SU-DHL-6 (cell line): ENCODE measurements around the gene DYNC1LI1.

Source experiments
- H2AFZ ChIP-seq: fragments of 200-600 bp; sonication (generic); 2 replicates; pipeline ENCODE4 v1.6.1; 2014; ENCODE audit warnings: low read depth, mild to moderate bottlenecking, moderate library complexity, mixed read lengths, antibody characterized with exemption, low read length; ENCODE audit not compliant: severe bottlenecking
- H3F3A ChIP-seq: fragments of 200-600 bp; shearing (Covaris generic); 2 replicates; pipeline ENCODE4 v1.6.0; 2016; ENCODE audit warnings: antibody characterized with exemption, mild to moderate bottlenecking; ENCODE audit not compliant: insufficient read depth
- H3K27ac ChIP-seq: fragments of 200-600 bp; sonication (generic); 2 replicates; pipeline ENCODE4 v1.5.1; 2016; ENCODE audit warnings: low read depth, mild to moderate bottlenecking, low read length, moderate library complexity, mixed read lengths
- H3K27me3 ChIP-seq: fragments of 200-600 bp; sonication (generic), shearing (Covaris generic); 2 replicates; pipeline ENCODE4 v1.6.0; 2014; ENCODE audit warnings: mild to moderate bottlenecking, low read length
- H3K36me3 ChIP-seq: fragments of 200-600 bp; sonication (generic); 2 replicates; pipeline ENCODE4 v1.6.1; 2014; ENCODE audit warnings: mild to moderate bottlenecking, low read length, mixed read lengths
- H3K4me2 ChIP-seq: fragments of 300-600, 200-600 bp; shearing (Covaris generic), sonication (generic); 2 replicates; pipeline ENCODE4 v1.6.0; 2014; ENCODE audit warnings: low read length, low read depth, mild to moderate bottlenecking; ENCODE audit not compliant: poor library complexity, severe bottlenecking
- H3K4me3 ChIP-seq: fragments of 200-600 bp; sonication (generic); 2 replicates; pipeline ENCODE4 v1.5.1; 2014; ENCODE audit warnings: antibody characterized with exemption, low read length, mild to moderate bottlenecking, mixed read lengths; ENCODE audit not compliant: insufficient read depth, poor library complexity, severe bottlenecking
- H3K79me2 ChIP-seq: fragments of 200-600 bp; sonication (generic); 2 replicates; pipeline ENCODE4 v1.6.1; 2014; ENCODE audit warnings: mild to moderate bottlenecking, low read length, moderate library complexity; ENCODE audit not compliant: insufficient read depth
- H3K9ac ChIP-seq: fragments of 200-600 bp; sonication (generic); 2 replicates; pipeline ENCODE4 v1.7.0; 2014; ENCODE audit warnings: mild to moderate bottlenecking, low read length
- H3K9me2 ChIP-seq: fragments of 200-600 bp; sonication (generic); replicated peaks from 2 replicates; pipeline ENCODE4 v1.6.1; 2014; ENCODE audit warnings: low read length; ENCODE audit not compliant: insufficient read depth
- H3K9me3 ChIP-seq: fragments of 200-600 bp; sonication (generic); 2 replicates; pipeline ENCODE4 v1.6.1; 2014; ENCODE audit warnings: low read length, mixed read lengths; ENCODE audit not compliant: insufficient read depth
- H4K20me1 ChIP-seq: fragments of 200-600 bp; sonication (generic); 2 replicates; pipeline ENCODE4 v1.6.1; 2014; ENCODE audit warnings: low read depth, mild to moderate bottlenecking, antibody characterized with exemption, low read length, moderate library complexity, mixed read lengths
- EZH2phosphoT487 ChIP-seq: fragments of 200-600 bp; sonication (generic), shearing (Covaris generic); conservative IDR thresholded peaks from 2 replicates; pipeline ENCODE4 v1.6.1; 2018; ENCODE audit warnings: mild to moderate bottlenecking, antibody characterized with exemption, low read length, moderate library complexity, mixed read lengths
- TF ChIP-seq, protein P1 (sequence below): fragments of 200-600 bp; sonication (generic); IDR thresholded peaks from one replicate; pipeline ENCODE4 v1.5.1; 2017; ENCODE audit warnings: antibody characterized with exemption, mild to moderate bottlenecking, low read length, moderate library complexity; ENCODE audit not compliant: insufficient read depth, poor library complexity, severe bottlenecking

Gene DYNC1LI1

DNA sequence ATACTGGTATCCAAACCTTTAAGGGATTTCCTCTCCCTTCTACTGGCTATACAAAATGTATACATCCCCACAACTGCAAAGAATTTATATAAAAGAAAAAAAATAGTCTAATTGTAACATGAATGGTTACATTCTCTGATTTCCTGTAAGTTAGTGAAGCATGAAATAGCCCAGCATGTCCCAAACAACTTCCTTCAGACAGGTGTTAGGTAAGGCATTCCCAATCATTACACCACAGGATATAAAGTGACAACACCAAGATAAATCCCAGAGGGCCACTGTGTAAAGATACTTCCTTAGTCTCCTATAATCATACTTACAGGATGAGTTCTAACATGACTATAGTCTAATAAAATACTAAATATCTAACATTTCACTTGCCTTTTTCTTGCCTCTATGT lies 75.6 kb downstream of the DYNC1LI1 start:
- no peak overlapping the region for H3K27ac ChIP-seq
- peaks cover 7% of the 10 kb centered on the region; the same call in 1 of the 2 replicates for H3K36me3 ChIP-seq
- H3K9me3 ChIP-seq, result no peaks in the 10 kb centered on the region
- peaks cover 6% of the 10 kb centered on the region; the same call in 1 of the 2 replicates for H3F3A ChIP-seq
- no peak overlapping the region for H2AFZ ChIP-seq
- H3K4me2 ChIP-seq, result no peak overlapping the region
- TF ChIP-seq, protein P1, sequence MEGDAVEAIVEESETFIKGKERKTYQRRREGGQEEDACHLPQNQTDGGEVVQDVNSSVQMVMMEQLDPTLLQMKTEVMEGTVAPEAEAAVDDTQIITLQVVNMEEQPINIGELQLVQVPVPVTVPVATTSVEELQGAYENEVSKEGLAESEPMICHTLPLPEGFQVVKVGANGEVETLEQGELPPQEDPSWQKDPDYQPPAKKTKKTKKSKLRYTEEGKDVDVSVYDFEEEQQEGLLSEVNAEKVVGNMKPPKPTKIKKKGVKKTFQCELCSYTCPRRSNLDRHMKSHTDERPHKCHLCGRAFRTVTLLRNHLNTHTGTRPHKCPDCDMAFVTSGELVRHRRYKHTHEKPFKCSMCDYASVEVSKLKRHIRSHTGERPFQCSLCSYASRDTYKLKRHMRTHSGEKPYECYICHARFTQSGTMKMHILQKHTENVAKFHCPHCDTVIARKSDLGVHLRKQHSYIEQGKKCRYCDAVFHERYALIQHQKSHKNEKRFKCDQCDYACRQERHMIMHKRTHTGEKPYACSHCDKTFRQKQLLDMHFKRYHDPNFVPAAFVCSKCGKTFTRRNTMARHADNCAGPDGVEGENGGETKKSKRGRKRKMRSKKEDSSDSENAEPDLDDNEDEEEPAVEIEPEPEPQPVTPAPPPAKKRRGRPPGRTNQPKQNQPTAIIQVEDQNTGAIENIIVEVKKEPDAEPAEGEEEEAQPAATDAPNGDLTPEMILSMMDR, result no peak
- no peak for TF ChIP-seq EZH2phosphoT487
- no peak overlapping the region for H3K4me3 ChIP-seq
- H3K9me2 ChIP-seq, result no peaks in the 10 kb centered on the region
- H4K20me1 ChIP-seq, result 0 out of 2 replicates have a peak, but pooled peaks cover 4% of the 10 kb centered on the region
- peaks cover 29% of the 10 kb centered on the region for H3K79me2 ChIP-seq
- H3K27me3 ChIP-seq, result no peaks in the 10 kb centered on the region
- H3K9ac ChIP-seq, result no peak overlapping the region

- Histone ChIP-seq H3F3A (peaks cover 6% of the 10 kb centered on the region; the same call in 1 of the 2 replicates), H3K9ac (no peak overlapping the region), H3K4me2 (no peak overlapping the region), H3K36me3 (peaks cover 2% of the 10 kb centered on the region; the same call in 1 of the 2 replicates), H3K79me2 (peaks cover 18% of the 10 kb centered on the region), H2AFZ (no peak overlapping the region), H3K9me2 (no peaks in the 10 kb centered on the region), H4K20me1 (no peaks in the 10 kb centered on the region), H3K27ac (no peak overlapping the region), H3K4me3 (no peak overlapping the region), H3K9me3 (no peaks in the 10 kb centered on the region), H3K27me3 (no peaks in the 10 kb centered on the region)
- no peak for TF ChIP-seq EZH2phosphoT487
- TF ChIP-seq, protein P1, result no peak
These were observed 76.9 kb downstream of the DYNC1LI1 start for GRCh38 chr3:32493437-32494414.

DNA sequence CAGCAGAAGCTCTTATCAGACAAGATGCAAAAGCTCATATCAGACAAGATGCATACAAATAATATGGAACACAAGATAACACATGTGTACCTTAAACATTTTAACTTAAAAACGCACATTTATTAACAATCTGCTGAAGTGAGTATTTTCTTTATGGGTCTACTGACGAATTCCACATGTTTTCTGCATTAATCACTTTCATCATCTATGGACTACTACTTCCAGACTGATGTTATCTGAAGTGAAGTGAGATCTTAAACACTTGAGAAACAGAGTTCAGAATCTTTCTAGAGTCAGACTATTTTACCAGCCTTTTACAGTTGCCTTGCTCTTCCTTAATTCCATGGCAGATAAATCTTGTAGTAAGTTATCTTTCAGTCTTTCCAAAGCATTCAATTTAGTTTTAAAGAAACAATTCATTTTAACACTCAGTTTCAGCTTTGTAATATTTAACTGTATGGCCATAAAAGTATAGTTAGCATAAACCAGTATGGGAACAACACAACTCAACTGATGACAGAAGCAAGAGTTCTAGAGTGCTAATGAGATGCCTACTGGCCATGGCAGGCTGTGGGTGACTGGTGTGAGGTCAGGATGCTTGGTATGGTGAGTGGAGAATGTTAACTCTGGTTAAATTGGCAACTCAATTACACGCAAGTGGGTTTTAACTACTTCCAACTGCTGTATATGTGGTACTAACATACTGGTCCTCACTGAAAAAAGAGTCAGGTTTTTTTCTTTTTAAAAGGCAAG lies 77.8 kb downstream of the DYNC1LI1 start:
- H3K9me3 ChIP-seq, result no peaks in the 10 kb centered on the region
- H3K36me3 ChIP-seq, result peaks cover 2% of the 10 kb centered on the region; the same call in 1 of the 2 replicates
- no peak overlapping the region for H3K4me2 ChIP-seq
- TF ChIP-seq, protein P1, result no peak
- no peak for TF ChIP-seq EZH2phosphoT487
- H3K9me2 ChIP-seq, result no peaks in the 10 kb centered on the region
- H4K20me1 ChIP-seq, result no peaks in the 10 kb centered on the region
- H3K27ac ChIP-seq, result no peak overlapping the region
- 0 out of 2 replicates have a peak, but pooled peaks cover under 1% of the 10 kb centered on the region for H3F3A ChIP-seq
- no peak overlapping the region for H3K4me3 ChIP-seq
- no peaks in the 10 kb centered on the region for H3K27me3 ChIP-seq
- H3K9ac ChIP-seq, result no peak overlapping the region
- H3K79me2 ChIP-seq, result peaks cover 12% of the 10 kb centered on the region
- no peak overlapping the region for H2AFZ ChIP-seq
